H9 (cell line): ENCODE results near the gene MSI2. TPM values are rescaled to one million over a fixed set of nuclear protein-coding genes. Genes with fewer than 3 reads are reported as not detected.

Source experiments
- DNase-seq: peaks from one replicate; pipeline ENCODE4 v3.0.0-alpha.2; 2017
- H2AFZ ChIP-seq: one replicate; pipeline ENCODE4 v1.6.1; 2013; ENCODE audit warnings: mild to moderate bottlenecking, low read length, control low read depth, moderate library complexity
- H2AK5ac ChIP-seq: 2 replicates; pipeline ENCODE4 v1.6.1; 2013; ENCODE audit warnings: low read length, control low read depth, mixed read lengths; ENCODE audit not compliant: insufficient read length
- H2BK120ac ChIP-seq: one replicate; pipeline ENCODE4 v1.6.1; 2013; ENCODE audit warnings: low read depth, mild to moderate bottlenecking, low read length, control low read depth, inconsistent platforms; ENCODE audit not compliant: poor library complexity, severe bottlenecking
- H2BK12ac ChIP-seq: 2 replicates; pipeline ENCODE4 v1.6.1; 2013; ENCODE audit warnings: low read length, control low read depth, mixed read lengths, low read depth; ENCODE audit not compliant: insufficient read length
- H2BK15ac ChIP-seq: 2 replicates; pipeline ENCODE4 v1.6.1; 2013; ENCODE audit warnings: low read depth, low read length, control low read depth
- H2BK20ac ChIP-seq: one replicate; pipeline ENCODE4 v1.6.1; 2013; ENCODE audit warnings: low read depth, mild to moderate bottlenecking, low read length, control low read depth, inconsistent platforms; ENCODE audit not compliant: poor library complexity, severe bottlenecking
- H2BK5ac ChIP-seq: 2 replicates; pipeline ENCODE4 v1.6.1; 2013; ENCODE audit warnings: low read length, control low read depth, mixed read lengths; ENCODE audit not compliant: insufficient read length
- H3K14ac ChIP-seq: 2 replicates; pipeline ENCODE4 v1.6.1; 2013; ENCODE audit warnings: low read length, control low read depth; ENCODE audit not compliant: insufficient read depth
- H3K18ac ChIP-seq: 2 replicates; pipeline ENCODE4 v1.6.1; 2013; ENCODE audit warnings: low read depth, mild to moderate bottlenecking, mixed read lengths, low read length, control low read depth; ENCODE audit not compliant: insufficient read length
- H3K23ac ChIP-seq: 2 replicates; pipeline ENCODE4 v1.6.1; 2013; ENCODE audit warnings: low read length, control low read depth, mixed read lengths, low read depth; ENCODE audit not compliant: insufficient read length
- H3K23me2 ChIP-seq: 2 replicates; pipeline ENCODE4 v1.6.1; 2013; ENCODE audit warnings: low read depth, mild to moderate bottlenecking, mixed read lengths, low read length, control low read depth; ENCODE audit not compliant: insufficient read length, poor library complexity, severe bottlenecking
- H3K27ac ChIP-seq: 2 replicates; pipeline ENCODE4 v1.5.1; 2013; ENCODE audit warnings: low read length, control low read depth, mixed read lengths, low read depth; ENCODE audit not compliant: insufficient read length
- H3K27me3 ChIP-seq: 2 replicates; pipeline ENCODE4 v1.6.1; 2013; ENCODE audit warnings: low read length, control low read depth, inconsistent platforms; ENCODE audit not compliant: insufficient read depth
- H3K4ac ChIP-seq: 2 replicates; pipeline ENCODE4 v1.6.1; 2013; ENCODE audit warnings: low read depth, mild to moderate bottlenecking, control low read depth, inconsistent platforms, low read length, moderate library complexity
- H3K4me1 ChIP-seq: 2 replicates; pipeline ENCODE4 v1.6.1; 2013; ENCODE audit warnings: low read length, control low read depth, inconsistent platforms; ENCODE audit not compliant: insufficient read depth
- H3K4me2 ChIP-seq: 2 replicates; pipeline ENCODE4 v1.6.1; 2013; ENCODE audit warnings: low read length, control low read depth, mixed read lengths; ENCODE audit not compliant: insufficient read length, insufficient read depth
- H3K56ac ChIP-seq: 2 replicates; pipeline ENCODE4 v1.6.1; 2013; ENCODE audit warnings: low read depth, mild to moderate bottlenecking, mixed read lengths, low read length, control low read depth; ENCODE audit not compliant: insufficient read length
- H3K79me1 ChIP-seq: 2 replicates; pipeline ENCODE4 v1.6.1; 2013; ENCODE audit warnings: low read depth, mild to moderate bottlenecking, moderate library complexity, low read length, control low read depth, inconsistent platforms; ENCODE audit not compliant: insufficient read depth, poor library complexity, severe bottlenecking
- H3K79me2 ChIP-seq: 2 replicates; pipeline ENCODE4 v1.6.1; 2013; ENCODE audit warnings: low read length, control low read depth, inconsistent platforms; ENCODE audit not compliant: insufficient read depth
- H3K9ac ChIP-seq: 2 replicates; pipeline ENCODE4 v1.6.1; 2013; ENCODE audit warnings: low read length, control low read depth, mixed read lengths; ENCODE audit not compliant: insufficient read length; ENCODE audit errors: extremely low read depth
- H3K9me3 ChIP-seq: one replicate; pipeline ENCODE4 v1.6.1; 2013; ENCODE audit warnings: low read depth, low read length, inconsistent platforms; ENCODE audit not compliant: control insufficient read depth
- H3T11ph ChIP-seq: one replicate; pipeline ENCODE4 v1.6.1; 2013; ENCODE audit warnings: mild to moderate bottlenecking, low read length, control low read depth, inconsistent platforms
- H4K20me1 ChIP-seq: one replicate; pipeline ENCODE4 v1.6.1; 2013; ENCODE audit not compliant: control insufficient read depth, insufficient read length, insufficient read depth
- H4K5ac ChIP-seq: 2 replicates; pipeline ENCODE4 v1.6.1; 2013; ENCODE audit warnings: low read depth, mild to moderate bottlenecking, mixed read lengths, low read length, control low read depth; ENCODE audit not compliant: insufficient read length
- H4K8ac ChIP-seq: replicated peaks from 2 replicates; pipeline ENCODE4 v1.6.1; 2013; ENCODE audit warnings: low read length, control low read depth, mixed read lengths, low read depth; ENCODE audit not compliant: insufficient read length
- H4K91ac ChIP-seq: 2 replicates; pipeline ENCODE4 v1.6.1; 2013; ENCODE audit warnings: low read depth, mild to moderate bottlenecking, moderate library complexity, mixed read lengths, low read length, control low read depth; ENCODE audit not compliant: insufficient read length
- H3K27ac Mint-ChIP-seq, 3 experiments: 2 replicates in 2 of 3; 3 replicates in 1 of 3; pipeline ENCODE4 v1.8.0; 2020 to 2021; ENCODE audit warnings: mixed read lengths in 3 of 3, mild to moderate bottlenecking in 1 of 3, moderate library complexity in 1 of 3
- H3K27me3 Mint-ChIP-seq: 2 replicates; pipeline ENCODE4 v1.8.0; 2021; ENCODE audit warnings: low read depth, mild to moderate bottlenecking, moderate library complexity, mixed read lengths
- H3K36me3 Mint-ChIP-seq, 3 experiments: 2 replicates in 2 of 3; 3 replicates in 1 of 3; pipeline ENCODE4 v1.8.0; 2020 to 2021; ENCODE audit warnings: low read depth in 3 of 3, mixed read lengths in 3 of 3; ENCODE audit not compliant: insufficient read depth in 1 of 3
- H3K4me1 Mint-ChIP-seq, 2 experiments: 2 replicates each; pipeline ENCODE4 v1.8.0; 2020; ENCODE audit warnings: mixed read lengths in 2 of 2
- H3K4me3 Mint-ChIP-seq, 2 experiments: 2 replicates in 1 of 2; 3 replicates in 1 of 2; pipeline ENCODE4 v1.8.0; 2020 to 2021; ENCODE audit warnings: mild to moderate bottlenecking in 2 of 2, mixed read lengths in 2 of 2, moderate library complexity in 1 of 2
- H3K9me3 Mint-ChIP-seq, 2 experiments: 2 replicates in 1 of 2; 3 replicates in 1 of 2; pipeline ENCODE4 v1.8.0; 2020; ENCODE audit warnings: mild to moderate bottlenecking in 2 of 2, mixed read lengths in 2 of 2, moderate library complexity in 1 of 2
- WGBS: extraction: QIAGEN DNeasy Blood & Tissue Kit; methylation state at CpG from one replicate; pipeline ENCODE4 v1.1.7; 2013; ENCODE audit warnings: missing lambda C conversion rate, low lambda C conversion rate, mixed read lengths; ENCODE audit not compliant: insufficient read length; ENCODE audit errors: extremely low coverage; 5-methylcytosine and 5-hydroxymethylcytosine counted together
- total RNA-seq: library from RNA; stranded (reverse); gene quantifications from 2 replicates; pipeline ENCODE4 v1.2.1, GENCODE V29; 2021
- TF ChIP-seq, protein P1 (sequence below): fragments of 200-600 bp; sonication (generic); conservative IDR thresholded peaks from 3 replicates; pipeline ENCODE4 v1.8.0; 2021; ENCODE audit warnings: antibody characterized with exemption, mild to moderate bottlenecking

Gene MSI2
- total RNA-seq, 1 experiment from 2014 or later, result 98.5 TPM

GRCh38 chr17:57393368-57393767 is 137.0 kb downstream of the MSI2 start:
- TF ChIP-seq, protein P1, sequence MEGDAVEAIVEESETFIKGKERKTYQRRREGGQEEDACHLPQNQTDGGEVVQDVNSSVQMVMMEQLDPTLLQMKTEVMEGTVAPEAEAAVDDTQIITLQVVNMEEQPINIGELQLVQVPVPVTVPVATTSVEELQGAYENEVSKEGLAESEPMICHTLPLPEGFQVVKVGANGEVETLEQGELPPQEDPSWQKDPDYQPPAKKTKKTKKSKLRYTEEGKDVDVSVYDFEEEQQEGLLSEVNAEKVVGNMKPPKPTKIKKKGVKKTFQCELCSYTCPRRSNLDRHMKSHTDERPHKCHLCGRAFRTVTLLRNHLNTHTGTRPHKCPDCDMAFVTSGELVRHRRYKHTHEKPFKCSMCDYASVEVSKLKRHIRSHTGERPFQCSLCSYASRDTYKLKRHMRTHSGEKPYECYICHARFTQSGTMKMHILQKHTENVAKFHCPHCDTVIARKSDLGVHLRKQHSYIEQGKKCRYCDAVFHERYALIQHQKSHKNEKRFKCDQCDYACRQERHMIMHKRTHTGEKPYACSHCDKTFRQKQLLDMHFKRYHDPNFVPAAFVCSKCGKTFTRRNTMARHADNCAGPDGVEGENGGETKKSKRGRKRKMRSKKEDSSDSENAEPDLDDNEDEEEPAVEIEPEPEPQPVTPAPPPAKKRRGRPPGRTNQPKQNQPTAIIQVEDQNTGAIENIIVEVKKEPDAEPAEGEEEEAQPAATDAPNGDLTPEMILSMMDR, result no peak
- Histone ChIP-seq H2BK12ac (no peak overlapping the region), H3K27ac (no peak overlapping the region), H3K9ac (no peak overlapping the region), H3K27me3 (no peaks in the 10 kb centered on the region), H4K8ac (no peak overlapping the region), H3K9me3 (no peaks in the 10 kb centered on the region), H2AK5ac (no peak overlapping the region), H3K4me1 (peaks cover 13% of the 10 kb centered on the region; the same call in 1 of the 2 replicates), H2BK20ac (no peak overlapping the region), H4K5ac (no peak overlapping the region), H3K14ac (no peak overlapping the region), H3K56ac (no peak overlapping the region), H3T11ph (no peak overlapping the region), H2BK5ac (no peak overlapping the region), H3K79me2 (no peaks in the 10 kb centered on the region; the same call in 1 of the 2 replicates), H3K4me2 (no peak overlapping the region), H4K20me1 (no peaks in the 10 kb centered on the region), H2BK15ac (no peak overlapping the region), H3K18ac (no peak overlapping the region), H2AFZ (no peak overlapping the region), H4K91ac (no peak overlapping the region), H2BK120ac (no peak overlapping the region), H3K4ac (no peak overlapping the region), H3K23ac (no peak overlapping the region), H3K79me1 (no peaks in the 10 kb centered on the region), H3K23me2 (no peaks in the 10 kb centered on the region)
- Mint-ChIP-seq H3K36me3 (peaks cover 20 to 29% (median 26%) of the 10 kb centered on the region in 3 experiments), H3K27ac (no peak overlapping the region), H3K4me1 (peaks cover 42 to 53% of the 10 kb centered on the region in 2 experiments), H3K4me3 (no peak overlapping the region), H3K27me3 (peaks cover 1% of the 10 kb centered on the region; the same call in 1 of the 2 replicates), H3K9me3 (peaks cover 3 to 17% of the 10 kb centered on the region in 2 experiments; a peak in 4 of 5 replicates)
- no CpG with 5 or more reads among the region's 6 CpGs for WGBS
- no peak for DNase-seq
